ENCODE measurements around the gene MAPRE2.

The MAPRE2 gene

DNA sequence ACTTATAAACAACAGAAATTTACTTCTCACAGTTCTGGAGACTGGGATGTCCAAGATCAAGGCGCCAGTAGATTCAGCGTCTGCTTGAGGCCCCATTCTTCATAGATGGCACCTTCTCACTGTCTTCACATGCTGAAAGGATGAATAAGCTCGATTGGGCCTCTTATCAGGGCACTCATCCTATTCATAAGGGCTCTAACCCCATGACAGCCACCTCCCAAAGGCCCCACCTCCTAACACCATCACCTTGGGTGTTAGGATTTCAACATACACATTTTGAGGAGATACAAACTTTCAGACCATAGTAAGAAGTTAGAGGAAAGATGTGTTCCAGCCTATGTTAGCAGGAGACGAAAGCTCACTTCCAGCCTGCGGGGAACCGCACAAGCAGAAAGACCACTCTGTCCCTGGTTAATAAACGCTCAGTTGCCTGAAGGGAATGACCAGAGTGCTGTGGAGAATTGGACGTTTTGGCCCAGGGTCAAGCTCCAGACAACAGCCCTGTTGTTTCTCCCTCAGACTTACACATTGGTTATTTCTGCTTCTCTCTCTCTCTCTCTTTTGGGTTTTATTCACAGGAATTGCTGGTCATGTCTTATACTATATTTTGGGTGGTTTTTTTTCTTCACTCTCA lies 90.3 kb downstream of the MAPRE2 start:
- H3K4me3 ChIP-seq (ENCODE audit: low read length), result no peak overlapping the region
- DNase-seq (ENCODE audit: low read depth), result no peak
- TF ChIP-seq, protein P1, sequence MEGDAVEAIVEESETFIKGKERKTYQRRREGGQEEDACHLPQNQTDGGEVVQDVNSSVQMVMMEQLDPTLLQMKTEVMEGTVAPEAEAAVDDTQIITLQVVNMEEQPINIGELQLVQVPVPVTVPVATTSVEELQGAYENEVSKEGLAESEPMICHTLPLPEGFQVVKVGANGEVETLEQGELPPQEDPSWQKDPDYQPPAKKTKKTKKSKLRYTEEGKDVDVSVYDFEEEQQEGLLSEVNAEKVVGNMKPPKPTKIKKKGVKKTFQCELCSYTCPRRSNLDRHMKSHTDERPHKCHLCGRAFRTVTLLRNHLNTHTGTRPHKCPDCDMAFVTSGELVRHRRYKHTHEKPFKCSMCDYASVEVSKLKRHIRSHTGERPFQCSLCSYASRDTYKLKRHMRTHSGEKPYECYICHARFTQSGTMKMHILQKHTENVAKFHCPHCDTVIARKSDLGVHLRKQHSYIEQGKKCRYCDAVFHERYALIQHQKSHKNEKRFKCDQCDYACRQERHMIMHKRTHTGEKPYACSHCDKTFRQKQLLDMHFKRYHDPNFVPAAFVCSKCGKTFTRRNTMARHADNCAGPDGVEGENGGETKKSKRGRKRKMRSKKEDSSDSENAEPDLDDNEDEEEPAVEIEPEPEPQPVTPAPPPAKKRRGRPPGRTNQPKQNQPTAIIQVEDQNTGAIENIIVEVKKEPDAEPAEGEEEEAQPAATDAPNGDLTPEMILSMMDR (conservative IDR thresholded peaks at IDR 0.05; ENCODE audit: low read depth, low read length), result no peak

DNA sequence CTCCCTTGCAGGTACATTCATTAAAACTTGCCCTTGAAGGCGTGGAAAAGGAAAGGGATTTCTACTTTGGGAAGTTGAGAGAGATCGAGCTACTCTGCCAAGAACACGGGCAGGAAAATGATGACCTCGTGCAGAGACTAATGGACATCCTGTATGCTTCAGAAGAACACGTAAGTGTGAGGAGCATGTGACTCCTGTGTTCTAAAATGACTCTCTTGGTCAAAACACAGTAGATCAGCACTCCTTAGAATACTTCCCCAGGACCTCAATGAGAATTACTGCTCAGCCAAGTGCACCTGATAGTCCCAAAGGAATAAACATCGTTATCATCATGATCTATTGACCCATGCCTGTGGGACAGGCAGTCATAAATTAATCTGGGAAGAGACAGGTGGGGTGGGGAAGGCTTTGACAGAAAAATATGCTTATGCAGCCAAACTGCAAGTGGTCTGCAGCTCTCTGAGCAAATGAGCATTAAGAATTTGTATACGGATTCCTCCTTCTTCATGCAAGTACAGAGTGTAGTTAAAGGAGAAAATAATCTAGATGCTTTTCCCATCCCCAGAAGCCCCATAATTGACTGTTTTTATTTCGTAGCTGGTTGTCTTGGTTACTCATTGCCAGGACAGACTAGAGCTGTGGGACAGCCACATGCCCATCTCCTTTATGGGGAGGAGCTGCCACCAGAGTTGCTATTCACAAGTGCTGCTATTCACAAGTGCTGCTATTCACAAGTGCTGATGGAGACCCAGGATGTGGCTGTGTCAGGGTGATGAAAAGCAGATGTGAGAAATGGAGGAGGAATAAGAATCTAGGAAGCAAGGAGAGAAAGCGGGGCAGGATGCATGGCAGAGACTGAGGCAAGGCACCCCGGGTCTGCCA lies 91.0 kb downstream of the MAPRE2 start:
- TF ChIP-seq, protein P1 (conservative IDR thresholded peaks at IDR 0.05; ENCODE audit: low read depth, low read length), result no peak
- no peak for DNase-seq (ENCODE audit: low read depth)
- no peak overlapping the region for H3K4me3 ChIP-seq (ENCODE audit: low read length)

DNA sequence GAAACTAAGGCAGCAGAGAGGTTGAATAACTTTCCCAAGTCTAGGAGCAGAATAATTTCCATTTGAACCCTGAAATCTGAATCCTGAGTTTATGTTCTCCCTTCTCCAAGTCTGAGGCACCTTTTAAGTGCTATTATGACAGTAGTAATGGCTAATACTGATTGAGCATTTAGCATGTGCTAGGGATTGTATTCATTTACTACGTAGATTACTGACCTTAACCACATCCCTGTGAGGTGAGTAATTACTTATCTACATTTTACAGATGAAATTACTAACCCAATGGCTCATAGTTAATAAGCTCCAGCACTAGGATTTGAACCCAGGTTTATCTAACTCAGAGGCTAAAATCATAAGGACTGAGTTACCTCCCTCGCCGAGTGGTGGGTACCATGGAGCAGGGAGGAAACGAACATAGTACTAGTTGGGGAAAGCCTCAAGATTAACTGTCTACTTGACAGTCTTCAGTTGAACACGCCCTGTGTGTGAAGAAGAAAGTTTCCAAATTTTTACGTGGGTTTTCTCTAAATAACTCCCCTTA lies 93.0 kb downstream of the MAPRE2 start:
- TF ChIP-seq, protein P1 (conservative IDR thresholded peaks at IDR 0.05; ENCODE audit: low read depth, low read length), result no peak
- DNase-seq (ENCODE audit: low read depth), result no peak
- no peak overlapping the region for H3K4me3 ChIP-seq (ENCODE audit: low read length)

DNA sequence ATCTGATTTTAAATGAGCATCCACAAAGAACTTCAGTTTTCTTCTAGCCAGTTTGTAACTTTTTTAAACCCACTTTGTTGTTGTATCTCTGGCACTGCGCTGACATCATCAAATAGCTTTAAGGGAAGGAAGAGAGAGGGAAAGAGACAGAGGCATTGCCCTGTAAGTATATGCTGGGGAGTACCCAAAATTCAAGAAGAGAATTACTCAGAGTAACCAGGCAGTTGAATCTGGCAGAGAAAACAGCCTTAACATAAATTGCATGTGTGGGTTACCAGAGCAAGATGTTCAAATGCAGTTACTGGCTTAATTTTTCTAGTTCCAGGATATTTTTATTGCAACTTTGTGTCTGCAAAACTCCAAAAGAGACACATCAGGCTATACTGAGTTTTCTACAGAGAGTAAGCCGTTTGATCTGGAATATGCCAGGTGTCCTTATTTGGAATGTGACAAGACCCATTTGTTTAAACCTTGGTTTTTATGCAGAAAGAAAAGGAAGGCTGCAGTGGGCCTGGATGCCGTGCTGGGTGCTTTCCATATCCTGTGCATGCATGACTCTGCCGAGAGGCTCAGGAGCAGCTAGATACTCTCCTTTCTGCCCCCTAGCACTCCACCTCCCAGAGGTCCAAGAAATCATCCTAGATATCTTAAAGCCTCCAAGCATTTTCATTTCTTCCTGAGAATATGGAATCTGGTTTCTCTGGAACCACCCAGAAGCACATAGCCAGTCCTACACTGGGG lies 93.7 kb downstream of the MAPRE2 start:
- TF ChIP-seq, protein P1 (conservative IDR thresholded peaks at IDR 0.05; ENCODE audit: low read depth, low read length), result no peak
- H3K4me3 ChIP-seq (ENCODE audit: low read length), result no peak overlapping the region
- DNase-seq (ENCODE audit: low read depth), result no peak

DNA sequence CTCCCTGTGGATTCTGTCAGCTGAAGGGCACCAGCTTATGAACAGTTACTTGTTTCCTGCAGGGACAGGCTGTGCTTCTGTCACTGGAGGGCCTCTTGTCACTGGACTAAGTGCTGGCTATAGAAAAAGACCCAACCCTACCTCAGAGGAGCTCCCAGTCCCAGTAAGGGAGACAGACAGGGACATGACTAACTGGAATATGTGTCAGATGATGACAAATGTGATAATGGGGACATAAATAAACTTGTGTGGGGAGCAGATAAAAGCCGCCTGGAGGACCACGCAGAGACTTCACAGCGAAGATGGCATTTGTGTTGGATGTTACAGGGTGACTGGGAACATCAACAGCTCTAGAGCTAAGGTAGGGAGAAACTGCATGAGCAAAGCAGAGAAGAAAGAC lies 95.0 kb downstream of the MAPRE2 start:
- TF ChIP-seq, protein P1 (conservative IDR thresholded peaks at IDR 0.05; ENCODE audit: low read depth, low read length), result no peak
- no peak for DNase-seq (ENCODE audit: low read depth)
- no peak overlapping the region for H3K4me3 ChIP-seq (ENCODE audit: low read length)

DNA sequence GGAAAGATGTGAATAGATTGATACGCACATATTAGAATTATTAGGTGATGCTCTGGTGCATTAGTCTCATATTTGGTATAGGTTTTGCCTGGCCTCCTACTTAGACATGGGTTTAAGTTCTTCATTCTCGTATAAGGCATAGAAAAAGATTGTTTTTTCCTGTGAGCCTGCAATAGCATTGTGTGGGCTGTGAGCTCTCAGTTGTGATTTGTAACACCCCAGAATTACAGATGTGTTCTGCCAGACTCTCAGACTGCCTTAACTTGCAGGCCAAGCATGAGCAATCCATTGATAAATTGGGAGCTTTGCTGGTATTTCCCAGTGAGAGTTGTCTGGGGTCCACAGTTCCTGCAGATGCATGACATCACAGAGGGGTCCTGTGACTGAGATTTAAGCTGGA lies 95.7 kb downstream of the MAPRE2 start:
- TF ChIP-seq, protein P1 (conservative IDR thresholded peaks at IDR 0.05; ENCODE audit: low read depth, low read length), result no peak
- H3K4me3 ChIP-seq (ENCODE audit: low read length), result no peak overlapping the region
- DNase-seq (ENCODE audit: low read depth), result no peak

Measured in retinal pigment epithelial cell (primary cell).